Spleen (tissue), 7 donors: ENCODE data around the gene AP2A1.

Experiments
- POLR2A ChIP-seq, 3 donors: fragments of 450-650 bp; IDR thresholded peaks; one replicate each; pipeline ENCODE4 v1.5.1; 2017; ENCODE audit warnings: antibody characterized with exemption in 3 of 3, mild to moderate bottlenecking in 1 of 3
- POLR2AphosphoS5 ChIP-seq, 3 donors: sonication (generic); formaldehyde crosslinking; IDR thresholded peaks; one replicate each; pipeline ENCODE4 v1.5.1; 2017; ENCODE audit warnings: antibody characterized with exemption in 3 of 3
- TF ChIP-seq, protein P1 (sequence below), 11 experiments: fragments of 200-600 bp in 7 of 11; fragments of 450-650 bp in 4 of 11; sonication (generic) in 4 of 11; IDR thresholded peaks in 8 of 11; conservative IDR thresholded peaks in 3 of 11; 1 replicate in 7 of 11; 2 replicates in 4 of 11; pipeline versions ENCODE4 v1.4.0 to v1.8.0; 2016 to 2021; ENCODE audit warnings: antibody characterized with exemption in 11 of 11, inconsistent platforms in 4 of 11, mild to moderate bottlenecking in 1 of 11
- donor health status: DM: no; HTN: no; CAD: no; lungs with moderate emphysema.
- donor health status: DM: no; HTN: no; CAD: no.
- donor health status: DM: no; HTN: no; CAD: no.

DNA sequence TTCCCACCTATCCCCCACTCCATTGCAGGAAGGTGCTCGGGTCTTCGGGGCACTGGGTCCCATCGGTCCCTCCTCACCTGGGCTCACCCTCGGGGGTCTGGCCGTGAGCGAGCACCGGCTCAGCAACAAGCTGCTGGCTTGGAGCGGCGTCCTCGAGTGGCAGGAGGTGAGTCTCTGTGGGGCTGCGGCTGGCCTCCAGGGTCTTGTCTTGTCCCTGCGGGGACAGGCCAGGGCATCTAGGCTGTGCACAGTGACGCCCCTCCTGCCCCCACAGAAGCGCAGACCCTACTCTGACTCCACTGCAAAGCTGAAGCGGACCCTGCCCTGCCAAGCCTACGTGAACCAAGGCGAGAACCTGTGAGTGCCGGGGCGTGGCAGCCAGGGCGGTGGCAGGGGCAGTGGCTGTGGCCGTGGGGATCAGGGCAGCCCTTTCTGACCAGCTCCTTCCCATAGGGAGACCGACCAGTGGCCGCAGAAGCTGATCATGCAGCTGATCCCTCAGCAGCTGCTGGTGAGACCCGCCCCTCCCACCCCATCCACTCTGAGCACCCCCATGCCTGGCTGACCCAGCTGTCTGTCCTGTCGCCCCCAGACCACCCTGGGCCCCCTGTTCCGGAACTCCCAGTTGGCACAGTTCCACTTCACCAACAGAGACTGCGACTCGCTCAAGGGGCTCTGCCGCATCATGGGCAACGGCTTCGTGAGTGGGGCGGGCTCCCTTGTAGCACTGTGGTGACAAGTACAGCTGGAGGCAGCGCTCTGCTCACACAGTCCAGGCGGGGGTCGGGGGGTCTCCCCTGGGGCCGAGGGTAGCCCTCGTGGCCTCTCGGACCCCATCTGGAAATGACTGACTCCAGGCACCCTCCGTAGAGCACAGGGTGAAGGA is 87.8 kb downstream of the AP2A1 start:
- TF ChIP-seq, protein P1, sequence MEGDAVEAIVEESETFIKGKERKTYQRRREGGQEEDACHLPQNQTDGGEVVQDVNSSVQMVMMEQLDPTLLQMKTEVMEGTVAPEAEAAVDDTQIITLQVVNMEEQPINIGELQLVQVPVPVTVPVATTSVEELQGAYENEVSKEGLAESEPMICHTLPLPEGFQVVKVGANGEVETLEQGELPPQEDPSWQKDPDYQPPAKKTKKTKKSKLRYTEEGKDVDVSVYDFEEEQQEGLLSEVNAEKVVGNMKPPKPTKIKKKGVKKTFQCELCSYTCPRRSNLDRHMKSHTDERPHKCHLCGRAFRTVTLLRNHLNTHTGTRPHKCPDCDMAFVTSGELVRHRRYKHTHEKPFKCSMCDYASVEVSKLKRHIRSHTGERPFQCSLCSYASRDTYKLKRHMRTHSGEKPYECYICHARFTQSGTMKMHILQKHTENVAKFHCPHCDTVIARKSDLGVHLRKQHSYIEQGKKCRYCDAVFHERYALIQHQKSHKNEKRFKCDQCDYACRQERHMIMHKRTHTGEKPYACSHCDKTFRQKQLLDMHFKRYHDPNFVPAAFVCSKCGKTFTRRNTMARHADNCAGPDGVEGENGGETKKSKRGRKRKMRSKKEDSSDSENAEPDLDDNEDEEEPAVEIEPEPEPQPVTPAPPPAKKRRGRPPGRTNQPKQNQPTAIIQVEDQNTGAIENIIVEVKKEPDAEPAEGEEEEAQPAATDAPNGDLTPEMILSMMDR (IDR thresholded peaks at IDR 0.05 in 8 of 11, conservative IDR thresholded peaks at IDR 0.05 in 3 of 11), result no peak
- TF ChIP-seq POLR2AphosphoS5 (IDR thresholded peaks at IDR 0.05) (peak; percentile 29 to 70 (median 41)), POLR2A (IDR thresholded peaks at IDR 0.05) (no peak)
